DND-41 (cell line): ENCODE results near the gene ZNF236.

ENCODE experiments used
- ATAC-seq: fragments of 200-7000 bp; cut with Tn5 transposase; 3 replicates; pipeline ENCODE4 v1.9.1; 2021; ENCODE audit warnings: low read depth; ENCODE audit not compliant: insufficient read depth
- DNase-seq: peaks from one replicate; pipeline ENCODE4 v3.0.0-alpha.2; 2020
- H2AFZ ChIP-seq: 2 replicates; pipeline ENCODE4 v1.6.0; 2012; ENCODE audit warnings: low read depth, low read length
- H3K27ac ChIP-seq: 2 replicates; pipeline ENCODE4 v1.5.1; 2012; ENCODE audit warnings: low read length, inconsistent platforms
- H3K27me3 ChIP-seq: fragments of 200-600 bp; sonication (generic); 2 replicates; pipeline ENCODE4 v1.6.0; 2012; ENCODE audit warnings: low read length, mild to moderate bottlenecking, inconsistent platforms; ENCODE audit not compliant: insufficient read depth, poor library complexity
- H3K36me3 ChIP-seq: 2 replicates; pipeline ENCODE4 v1.5.1; 2012; ENCODE audit warnings: low read length, inconsistent platforms; ENCODE audit not compliant: insufficient read depth
- H3K4me1 ChIP-seq: 2 replicates; pipeline ENCODE4 v1.5.1; 2012; ENCODE audit warnings: mild to moderate bottlenecking, low read length; ENCODE audit not compliant: insufficient read depth
- H3K4me2 ChIP-seq: 2 replicates; pipeline ENCODE4 v1.6.0; 2012; ENCODE audit warnings: mild to moderate bottlenecking, moderate library complexity, low read length, inconsistent platforms; ENCODE audit not compliant: insufficient read depth
- H3K4me3 ChIP-seq, 2 experiments: fragments of 200-600 bp in 1 of 2; shearing (Covaris generic) in 1 of 2; 2 replicates each; pipeline ENCODE4 v1.5.1; 2012 to 2016; ENCODE audit warnings: inconsistent platforms in 2 of 2, low read length in 2 of 2, mild to moderate bottlenecking in 2 of 2, low read depth in 1 of 2, moderate library complexity in 1 of 2
- H3K79me2 ChIP-seq: 2 replicates; pipeline ENCODE4 v1.6.0; 2012; ENCODE audit warnings: low read length, inconsistent platforms; ENCODE audit not compliant: insufficient read depth
- H3K9ac ChIP-seq: 2 replicates; pipeline ENCODE4 v1.6.0; 2012; ENCODE audit warnings: low read depth, mild to moderate bottlenecking, inconsistent platforms, low read length, moderate library complexity
- H3K9me3 ChIP-seq: 2 replicates; pipeline ENCODE4 v1.5.1; 2012; ENCODE audit warnings: low read length, moderate library complexity, mild to moderate bottlenecking, inconsistent platforms; ENCODE audit not compliant: insufficient read depth, severe bottlenecking
- H4K20me1 ChIP-seq: 2 replicates; pipeline ENCODE4 v1.6.0; 2012; ENCODE audit warnings: low read length; ENCODE audit not compliant: insufficient read depth
- CTCF ChIP-seq: IDR thresholded peaks from 2 replicates; pipeline ENCODE4 v1.5.1; 2012; ENCODE audit warnings: borderline replicate concordance, low read length, moderate library complexity, mild to moderate bottlenecking; ENCODE audit not compliant: poor library complexity, severe bottlenecking; ENCODE audit errors: extremely low read depth
- EZH2 ChIP-seq: IDR thresholded peaks from 3 replicates; pipeline ENCODE4 v1.6.1; 2012; ENCODE audit warnings: borderline replicate concordance, low read depth, mild to moderate bottlenecking, moderate library complexity, low read length, inconsistent platforms; ENCODE audit not compliant: severe bottlenecking

ZNF236 gene

GRCh38 chr18:76857476-76857875 is 35.1 kb downstream of the ZNF236 start:
- peaks cover 61% of the 10 kb centered on the region for H3K36me3 ChIP-seq
- H3K27ac ChIP-seq, result no peak overlapping the region
- peaks cover 6% of the 10 kb centered on the region; the same call in 1 of the 2 replicates for H4K20me1 ChIP-seq
- no peaks in the 10 kb centered on the region for H3K9me3 ChIP-seq
- H3K9ac ChIP-seq, result no peak overlapping the region
- no peak for TF ChIP-seq CTCF
- DNase-seq, result no peak
- no peaks in the 10 kb centered on the region; the same call in 1 of the 2 replicates for H3K79me2 ChIP-seq
- ATAC-seq, result no peak
- no peaks in the 10 kb centered on the region for H3K4me1 ChIP-seq
- no peak overlapping the region for H3K4me2 ChIP-seq
- no peak overlapping the region for H3K4me3 ChIP-seq
- no peak overlapping the region for H2AFZ ChIP-seq
- H3K27me3 ChIP-seq, result no peaks in the 10 kb centered on the region

GRCh38 chr18:76859474-76860339 is 37.4 kb downstream of the ZNF236 start:
- Histone ChIP-seq H3K4me2 (no peak overlapping the region), H3K36me3 (peaks cover 56% of the 10 kb centered on the region), H3K27me3 (no peaks in the 10 kb centered on the region), H3K27ac (no peak overlapping the region), H3K9ac (no peak overlapping the region), H4K20me1 (peaks cover 6% of the 10 kb centered on the region; the same call in 1 of the 2 replicates), H3K9me3 (no peaks in the 10 kb centered on the region), H3K4me3 (no peak overlapping the region), H3K4me1 (no peaks in the 10 kb centered on the region), H2AFZ (no peak overlapping the region), H3K79me2 (no peaks in the 10 kb centered on the region)
- peak; percentile 27; the same call in 1 of the 3 replicates for ATAC-seq
- no peak for TF ChIP-seq EZH2
- TF ChIP-seq CTCF, result no peak
- no peak for DNase-seq

- no peaks in the 10 kb centered on the region for H3K79me2 ChIP-seq
- no peaks in the 10 kb centered on the region for H3K27me3 ChIP-seq
- H3K9ac ChIP-seq, result no peak overlapping the region
- DNase-seq, result no peak
- no peak overlapping the region for H2AFZ ChIP-seq
- peaks cover 53% of the 10 kb centered on the region for H3K36me3 ChIP-seq
- H3K4me1 ChIP-seq, result no peaks in the 10 kb centered on the region
- no peaks in the 10 kb centered on the region for H3K9me3 ChIP-seq
- H3K4me2 ChIP-seq, result no peak overlapping the region
- no peak for TF ChIP-seq CTCF
- TF ChIP-seq EZH2, result no peak
- H3K27ac ChIP-seq, result no peak overlapping the region
- no peak for ATAC-seq
- no peak overlapping the region for H3K4me3 ChIP-seq
- peaks cover 6% of the 10 kb centered on the region; the same call in 1 of the 2 replicates for H4K20me1 ChIP-seq
Measured at GRCh38 chr18:76860411-76860810, 38.1 kb downstream of the ZNF236 start.
